ENCODE data around the gene CASQ2. TPM values are rescaled to one million over a fixed set of nuclear protein-coding genes. Genes with fewer than 3 reads are reported as not detected.

Gene CASQ2
- total and polyA plus RNA-seq, 9 donors, result 0.36 to 43.0 (median 2.3) TPM

GRCh38 chr1:115672224-115673009 is 96.1 kb downstream of the CASQ2 start:
- TF ChIP-seq EP300 (IDR thresholded peaks at IDR 0.05) (no peak), POLR2A (IDR thresholded peaks at IDR 0.05) (no peak)
- TF ChIP-seq, protein P1, sequence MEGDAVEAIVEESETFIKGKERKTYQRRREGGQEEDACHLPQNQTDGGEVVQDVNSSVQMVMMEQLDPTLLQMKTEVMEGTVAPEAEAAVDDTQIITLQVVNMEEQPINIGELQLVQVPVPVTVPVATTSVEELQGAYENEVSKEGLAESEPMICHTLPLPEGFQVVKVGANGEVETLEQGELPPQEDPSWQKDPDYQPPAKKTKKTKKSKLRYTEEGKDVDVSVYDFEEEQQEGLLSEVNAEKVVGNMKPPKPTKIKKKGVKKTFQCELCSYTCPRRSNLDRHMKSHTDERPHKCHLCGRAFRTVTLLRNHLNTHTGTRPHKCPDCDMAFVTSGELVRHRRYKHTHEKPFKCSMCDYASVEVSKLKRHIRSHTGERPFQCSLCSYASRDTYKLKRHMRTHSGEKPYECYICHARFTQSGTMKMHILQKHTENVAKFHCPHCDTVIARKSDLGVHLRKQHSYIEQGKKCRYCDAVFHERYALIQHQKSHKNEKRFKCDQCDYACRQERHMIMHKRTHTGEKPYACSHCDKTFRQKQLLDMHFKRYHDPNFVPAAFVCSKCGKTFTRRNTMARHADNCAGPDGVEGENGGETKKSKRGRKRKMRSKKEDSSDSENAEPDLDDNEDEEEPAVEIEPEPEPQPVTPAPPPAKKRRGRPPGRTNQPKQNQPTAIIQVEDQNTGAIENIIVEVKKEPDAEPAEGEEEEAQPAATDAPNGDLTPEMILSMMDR (IDR thresholded peaks at IDR 0.05), result no peak
- no peak overlapping the region for H3K4me3 ChIP-seq
- WGBS, 3 donors, result 92 to 95% (median 92%) methylated on average over 13 of the region's 13 CpGs
- no peaks in the 10 kb centered on the region for H3K36me3 ChIP-seq
- H3K27ac ChIP-seq, result no peak overlapping the region
- DNase-seq, result no peak
- intact Hi-C loops (cut with DNase I), result no loop called here
- H3K27me3 ChIP-seq, result no peaks in the 10 kb centered on the region
- H3K9me3 ChIP-seq, result no peaks in the 10 kb centered on the region
- no peaks in the 10 kb centered on the region for H3K4me1 ChIP-seq (ENCODE audit: insufficient read depth)

DNA sequence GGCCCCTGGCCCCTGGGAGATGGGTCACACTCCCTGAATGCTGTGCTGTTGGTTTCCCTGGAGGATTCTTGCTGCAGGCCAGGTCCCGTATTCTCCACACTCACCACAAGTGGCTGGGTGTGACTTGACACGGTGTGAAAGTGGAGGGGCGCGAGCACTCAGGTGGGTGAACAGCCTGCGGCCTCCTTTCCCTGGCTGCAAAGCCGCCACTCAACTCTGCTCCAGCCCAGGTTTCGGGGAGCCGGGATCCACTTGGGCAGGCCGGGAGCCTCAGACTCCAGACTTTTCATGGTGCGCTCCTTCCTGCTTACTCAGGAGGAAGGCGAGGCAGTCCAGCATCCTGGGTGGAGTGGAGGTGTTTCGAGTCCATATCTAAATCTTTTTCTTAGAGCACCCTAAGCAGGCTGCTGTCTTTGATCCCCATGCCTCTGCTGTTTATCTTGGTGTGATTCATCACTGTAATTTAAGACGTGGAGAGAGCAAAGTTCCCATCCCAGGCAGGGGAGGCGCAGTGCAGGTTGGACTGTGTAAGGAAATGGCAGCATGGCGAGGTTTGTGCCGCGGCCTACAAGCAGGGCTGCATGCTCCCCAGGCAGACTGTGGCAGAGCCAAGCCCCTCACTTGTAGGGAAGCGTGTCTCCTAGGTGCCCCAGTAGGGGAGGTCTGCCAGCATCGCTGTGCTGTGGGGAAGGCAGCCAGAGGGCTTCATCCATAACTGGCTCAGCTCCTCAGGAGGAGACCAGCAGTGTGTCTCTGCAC is 97.2 kb downstream of the CASQ2 start:
- Histone ChIP-seq H3K36me3 (no peaks in the 10 kb centered on the region), H3K27me3 (no peaks in the 10 kb centered on the region), H3K27ac (no peak overlapping the region), H3K4me1 (ENCODE audit: insufficient read depth) (no peaks in the 10 kb centered on the region), H3K4me3 (no peak overlapping the region), H3K9me3 (no peaks in the 10 kb centered on the region)
- whole genome bisulfite sequencing, 3 donors, result 74 to 85% (median 83%) methylated on average over 19 of the region's 19 CpGs
- DNase-seq, result no peak
- TF ChIP-seq EP300 (IDR thresholded peaks at IDR 0.05) (no peak), POLR2A (IDR thresholded peaks at IDR 0.05) (no peak)
- TF ChIP-seq, protein P1 (IDR thresholded peaks at IDR 0.05), result no peak
- intact Hi-C loops (cut with DNase I), result no loop called here

- Histone ChIP-seq H3K4me1 (ENCODE audit: insufficient read depth) (no peaks in the 10 kb centered on the region), H3K27me3 (no peaks in the 10 kb centered on the region), H3K4me3 (no peak overlapping the region), H3K36me3 (no peaks in the 10 kb centered on the region), H3K27ac (no peak overlapping the region), H3K9me3 (no peaks in the 10 kb centered on the region)
- DNase-seq, result no peak
- intact Hi-C loops (cut with DNase I), result no loop called here
- whole genome bisulfite sequencing, 3 donors, result 86 to 88% (median 87%) methylated on average over 14 of the region's 14 CpGs
- TF ChIP-seq POLR2A (IDR thresholded peaks at IDR 0.05) (no peak), EP300 (IDR thresholded peaks at IDR 0.05) (no peak)
- TF ChIP-seq, protein P1 (IDR thresholded peaks at IDR 0.05), result no peak
Observed at GRCh38 chr1:115670476-115671175, 97.9 kb downstream of the CASQ2 start.

GRCh38 chr1:115669886-115670285 is 98.6 kb downstream of the CASQ2 start:
- H3K4me3 ChIP-seq, result no peak overlapping the region
- no peak for DNase-seq
- 76 to 96% (median 92%) methylated on average over 1 of the region's 1 CpG for WGBS, 3 donors
- H3K4me1 ChIP-seq (ENCODE audit: insufficient read depth), result no peaks in the 10 kb centered on the region
- TF ChIP-seq, protein P1 (IDR thresholded peaks at IDR 0.05), result no peak
- no peak for TF ChIP-seq EP300 (IDR thresholded peaks at IDR 0.05)
- TF ChIP-seq POLR2A (IDR thresholded peaks at IDR 0.05), result no peak
- no peaks in the 10 kb centered on the region for H3K27me3 ChIP-seq
- no peaks in the 10 kb centered on the region for H3K9me3 ChIP-seq
- no peak overlapping the region for H3K27ac ChIP-seq
- intact Hi-C loops (cut with DNase I), result no loop called here
- H3K36me3 ChIP-seq, result no peaks in the 10 kb centered on the region
